Keratinocyte (primary cell): ENCODE measurements around the gene DNMT3A. TPM values are rescaled to one million over a fixed set of nuclear protein-coding genes. Genes with fewer than 3 reads are reported as not detected.

Experiments used
- DNase-seq: peaks from one replicate; pipeline ENCODE4 v3.0.0-alpha.2; 2011; ENCODE audit warnings: low read depth, missing footprints, low spot score
- FAIRE-seq: peaks from 2 replicates; lab custom pipeline; 2011; peaks lifted over from hg19 to GRCh38; lab: Jason Lieb, UNC
- H2AFZ ChIP-seq: 2 replicates; pipeline ENCODE4 v1.6.0; 2012; ENCODE audit warnings: low read length, control low read depth, inconsistent platforms; ENCODE audit not compliant: control insufficient read depth
- H3K27ac ChIP-seq: 2 replicates; pipeline ENCODE4 v1.5.1; 2011; ENCODE audit warnings: low read length; ENCODE audit not compliant: control insufficient read depth, insufficient read depth
- H3K27me3 ChIP-seq: 3 replicates; pipeline ENCODE4 v1.6.0; 2011; ENCODE audit warnings: low read length; ENCODE audit not compliant: control insufficient read depth, insufficient read depth; ENCODE audit errors: extremely low read depth
- H3K36me3 ChIP-seq, 2 experiments: 2 replicates in 1 of 2; 3 replicates in 1 of 2; pipeline ENCODE4 v1.5.1; 2011; ENCODE audit warnings: low read length in 2 of 2, mild to moderate bottlenecking in 1 of 2; ENCODE audit not compliant: control insufficient read depth in 2 of 2, insufficient read depth in 2 of 2; ENCODE audit errors: extremely low read depth in 1 of 2
- H3K4me1 ChIP-seq: 3 replicates; pipeline ENCODE4 v1.5.1; 2011; ENCODE audit warnings: low read length; ENCODE audit not compliant: control insufficient read depth, insufficient read depth; ENCODE audit errors: extremely low read depth
- H3K4me2 ChIP-seq: 3 replicates; pipeline ENCODE4 v1.6.0; 2011; ENCODE audit warnings: low read depth, low read length; ENCODE audit not compliant: control insufficient read depth, insufficient read depth; ENCODE audit errors: extremely low read depth
- H3K4me3 ChIP-seq, 3 experiments: fragments of 200-600 bp in 1 of 3; sonication (generic) in 1 of 3; 2 replicates in 2 of 3; 3 replicates in 1 of 3; pipeline ENCODE4 v1.5.1; 2011 to 2016; ENCODE audit warnings: low read length in 3 of 3, mild to moderate bottlenecking in 3 of 3, control low read depth in 2 of 3, inconsistent platforms in 1 of 3, low read depth in 1 of 3, mixed read lengths in 1 of 3, mixed run types in 1 of 3, moderate library complexity in 1 of 3; ENCODE audit not compliant: control insufficient read depth in 2 of 3, insufficient read depth in 2 of 3; ENCODE audit errors: extremely low read depth in 1 of 3
- H3K79me2 ChIP-seq: 2 replicates; pipeline ENCODE4 v1.6.0; 2012; ENCODE audit warnings: low read length; ENCODE audit not compliant: control insufficient read depth, insufficient read depth
- H3K9ac ChIP-seq: 3 replicates; pipeline ENCODE4 v1.6.0; 2011; ENCODE audit warnings: low read length; ENCODE audit not compliant: control insufficient read depth, insufficient read depth; ENCODE audit errors: extremely low read depth
- H3K9me1 ChIP-seq: 3 replicates; pipeline ENCODE4 v1.6.0; 2011; ENCODE audit warnings: low read length; ENCODE audit not compliant: control insufficient read depth, insufficient read depth; ENCODE audit errors: extremely low read depth
- H3K9me3 ChIP-seq: 2 replicates; pipeline ENCODE4 v1.5.1; 2012; ENCODE audit warnings: low read depth, low read length; ENCODE audit not compliant: control insufficient read depth
- H4K20me1 ChIP-seq: 3 replicates; pipeline ENCODE4 v1.6.0; 2011; ENCODE audit warnings: low read length; ENCODE audit not compliant: control insufficient read depth, insufficient read depth; ENCODE audit errors: extremely low read depth
- EZH2 ChIP-seq: IDR thresholded peaks from one replicate; pipeline ENCODE4 v1.6.1; 2012; ENCODE audit warnings: inconsistent platforms, mild to moderate bottlenecking, low read length, moderate library complexity
- dilution Hi-C: fragments of 300-500 bp; cut with MboI; formaldehyde crosslinking; loops from one replicate; pipeline ENCODE4 v1.7.0; 2020; ENCODE audit warnings: low sequenced_read_pairs; ENCODE audit not compliant: extremely low pct_ligation_motif_present
- polyA plus RNA-seq, 5 experiments: library from polyadenylated mRNA; depleted of rRNA in 3 of 5; stranded (reverse) in 3 of 5; stranded (forward) in 1 of 5; unstranded in 1 of 5; fragments of >200 nt; gene quantifications; 1 replicate in 1 of 5; 2 replicates in 3 of 5; 3 replicates in 1 of 5; pipeline versions ENCODE4 v1.2.1 to v1.2.3, GENCODE V29; 2011 to 2012; ENCODE audit warnings: missing spikeins in 2 of 5, low read depth in 1 of 5, low replicate concordance in 1 of 5
- TF ChIP-seq, protein P1 (sequence below), 3 experiments: IDR thresholded peaks in 1 of 3; conservative IDR thresholded peaks in 1 of 3; optimal IDR thresholded peaks in 1 of 3; 2 replicates in 2 of 3; 3 replicates in 1 of 3; pipeline versions ENCODE3 to v1.5.1; 2011; ENCODE audit warnings: low read length in 3 of 3, mild to moderate bottlenecking in 3 of 3, moderate library complexity in 2 of 3, control low read depth in 1 of 3, inconsistent platforms in 1 of 3; ENCODE audit not compliant: insufficient read depth in 2 of 3; ENCODE audit errors: extremely low read depth in 1 of 3

The DNMT3A gene
- polyA plus RNA-seq, 1 donor (not counting 4 experiments of a cell fraction or from before 2014, with no cell fraction given): 1.5 TPM

DNA sequence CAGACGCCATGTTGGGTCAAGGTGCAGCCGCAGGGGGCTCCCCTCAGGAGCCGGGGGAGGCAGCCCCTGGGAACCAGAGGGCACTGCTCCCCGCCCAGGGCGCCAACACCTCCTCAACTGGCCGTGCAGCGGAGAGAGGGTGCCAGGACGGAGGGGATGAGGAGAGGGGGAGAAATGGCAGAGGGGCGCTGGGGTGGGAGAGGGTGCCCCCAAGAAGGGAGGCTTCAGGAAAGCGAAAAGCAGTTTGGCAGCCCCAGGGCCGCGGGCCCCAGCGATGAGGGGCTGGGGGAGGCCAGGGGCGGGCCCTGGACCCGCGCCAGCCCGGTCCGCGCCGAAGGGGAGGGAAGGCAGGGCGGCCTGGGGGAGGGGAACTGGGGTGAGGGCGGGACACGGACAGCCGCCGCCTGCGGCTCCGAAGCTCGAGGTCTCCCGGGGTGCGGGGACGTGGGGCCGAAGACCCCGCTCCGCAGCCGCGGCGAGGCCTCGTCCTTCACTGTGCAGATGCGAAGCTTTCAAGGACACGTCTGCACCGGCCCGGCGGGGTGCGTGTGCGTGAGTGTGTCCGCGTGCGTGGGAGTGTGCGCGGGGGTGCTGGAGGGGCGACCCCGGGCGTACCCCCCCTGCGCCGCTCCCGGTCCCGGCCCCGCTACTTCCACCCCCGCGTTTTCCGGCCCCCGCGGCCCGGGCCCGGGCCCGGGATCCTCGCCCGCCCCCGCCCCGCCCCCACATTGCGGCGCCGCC, 1.4 kb downstream of the DNMT3A start:
- TF ChIP-seq, protein P1, sequence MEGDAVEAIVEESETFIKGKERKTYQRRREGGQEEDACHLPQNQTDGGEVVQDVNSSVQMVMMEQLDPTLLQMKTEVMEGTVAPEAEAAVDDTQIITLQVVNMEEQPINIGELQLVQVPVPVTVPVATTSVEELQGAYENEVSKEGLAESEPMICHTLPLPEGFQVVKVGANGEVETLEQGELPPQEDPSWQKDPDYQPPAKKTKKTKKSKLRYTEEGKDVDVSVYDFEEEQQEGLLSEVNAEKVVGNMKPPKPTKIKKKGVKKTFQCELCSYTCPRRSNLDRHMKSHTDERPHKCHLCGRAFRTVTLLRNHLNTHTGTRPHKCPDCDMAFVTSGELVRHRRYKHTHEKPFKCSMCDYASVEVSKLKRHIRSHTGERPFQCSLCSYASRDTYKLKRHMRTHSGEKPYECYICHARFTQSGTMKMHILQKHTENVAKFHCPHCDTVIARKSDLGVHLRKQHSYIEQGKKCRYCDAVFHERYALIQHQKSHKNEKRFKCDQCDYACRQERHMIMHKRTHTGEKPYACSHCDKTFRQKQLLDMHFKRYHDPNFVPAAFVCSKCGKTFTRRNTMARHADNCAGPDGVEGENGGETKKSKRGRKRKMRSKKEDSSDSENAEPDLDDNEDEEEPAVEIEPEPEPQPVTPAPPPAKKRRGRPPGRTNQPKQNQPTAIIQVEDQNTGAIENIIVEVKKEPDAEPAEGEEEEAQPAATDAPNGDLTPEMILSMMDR (optimal IDR thresholded peaks at IDR 0.05 in 1 of 3, IDR thresholded peaks at IDR 0.05 in 1 of 3, conservative IDR thresholded peaks at IDR 0.05 in 1 of 3; ENCODE audit: extremely low read depth in 1 of 3, insufficient read depth in 2 of 3, low read length in 3 of 3): no peak
- no peak for TF ChIP-seq EZH2
- peaks cover 0 to 2% of the 10 kb centered on the region in 2 experiments for H3K36me3 ChIP-seq
- no peaks in the 10 kb centered on the region for H3K4me1 ChIP-seq
- peaks cover 3% of the 10 kb centered on the region for H4K20me1 ChIP-seq
- no peaks in the 10 kb centered on the region for H3K79me2 ChIP-seq
- no peaks in the 10 kb centered on the region for H3K27me3 ChIP-seq
- H3K27ac ChIP-seq: no peak overlapping the region
- no peaks in the 10 kb centered on the region for H3K9me3 ChIP-seq
- FAIRE-seq: no peak
- H3K4me3 ChIP-seq: peak overlapping the region; percentile 38 to 57 (median 53)
- H3K9ac ChIP-seq: peak overlapping the region; percentile 15
- H3K4me2 ChIP-seq: peak overlapping the region; percentile 54
- no peak overlapping the region for H2AFZ ChIP-seq
- H3K9me1 ChIP-seq: no peaks in the 10 kb centered on the region
- no peak for DNase-seq
- dilution Hi-C loops: no loop called here

DNA sequence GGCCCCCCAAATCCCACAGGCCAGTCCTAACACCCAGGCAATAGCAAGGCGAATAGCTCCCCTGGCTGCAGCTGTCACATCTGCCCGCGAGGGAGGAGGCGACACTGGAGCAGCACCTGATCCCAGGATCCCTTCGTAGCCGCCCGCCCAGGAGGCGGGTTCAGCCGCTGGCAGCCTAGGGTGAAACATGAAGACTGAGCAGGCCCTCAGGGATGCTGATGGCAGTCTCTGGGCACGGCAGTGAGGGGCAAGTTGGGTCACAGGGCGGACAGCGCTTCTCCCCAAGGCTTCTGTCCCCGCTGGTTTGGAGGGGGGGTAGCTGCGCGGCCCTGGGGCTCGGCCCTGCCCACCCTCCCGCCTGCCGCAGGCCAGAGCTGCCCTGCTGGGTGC, 1.9 kb downstream of the DNMT3A start:
- no peak overlapping the region for H2AFZ ChIP-seq
- FAIRE-seq (no peak), DNase-seq (no peak)
- TF ChIP-seq EZH2: no peak
- TF ChIP-seq, protein P1 (optimal IDR thresholded peaks at IDR 0.05 in 1 of 3, IDR thresholded peaks at IDR 0.05 in 1 of 3, conservative IDR thresholded peaks at IDR 0.05 in 1 of 3; ENCODE audit: extremely low read depth in 1 of 3, insufficient read depth in 2 of 3, low read length in 3 of 3): no peak
- no peak overlapping the region for H3K9ac ChIP-seq
- H3K36me3 ChIP-seq: peaks cover 0 to 2% of the 10 kb centered on the region in 2 experiments
- no peaks in the 10 kb centered on the region for H3K4me1 ChIP-seq
- H4K20me1 ChIP-seq: peaks cover 3% of the 10 kb centered on the region
- H3K4me2 ChIP-seq: no peak overlapping the region
- dilution Hi-C loops: no loop called here
- no peaks in the 10 kb centered on the region for H3K27me3 ChIP-seq
- no peaks in the 10 kb centered on the region for H3K9me3 ChIP-seq
- no peak overlapping the region for H3K27ac ChIP-seq
- peak overlapping the region in 1 of 3 experiments; percentile 38 for H3K4me3 ChIP-seq
- H3K79me2 ChIP-seq: no peaks in the 10 kb centered on the region
- H3K9me1 ChIP-seq: no peaks in the 10 kb centered on the region
